Sigmoid colon (tissue), 7 donors: ENCODE data around the gene HRG. TPM values are rescaled to one million over a fixed set of nuclear protein-coding genes. Genes with fewer than 3 reads are reported as not detected.

ENCODE experiments used
- DNase-seq: peaks from one replicate; pipeline ENCODE4 v3.0.0-alpha.2; 2019
- H3K27ac ChIP-seq, 4 donors: fragments of 200-600 bp; sonication (generic); one replicate each; pipeline ENCODE4 v1.5.1; 2016 to 2019; ENCODE audit warnings: mild to moderate bottlenecking in 1 of 4
- H3K27me3 ChIP-seq, 3 donors: fragments of 200-600 bp; sonication (generic); one replicate each; pipeline ENCODE4 v1.5.1; 2019; ENCODE audit warnings: mild to moderate bottlenecking in 1 of 3
- H3K36me3 ChIP-seq, 4 donors: fragments of 200-600 bp; sonication (generic); one replicate each; pipeline ENCODE4 v1.5.1; 2016 to 2019
- H3K4me1 ChIP-seq, 4 donors: fragments of 200-600 bp; sonication (generic); one replicate each; pipeline ENCODE4 v1.5.1; 2017 to 2019
- H3K4me3 ChIP-seq, 4 donors: fragments of 200-600 bp; sonication (generic); one replicate each; pipeline ENCODE4 v1.5.1; 2017 to 2019; ENCODE audit warnings: mild to moderate bottlenecking in 2 of 4, moderate library complexity in 1 of 4
- H3K9me3 ChIP-seq, 4 donors: fragments of 200-600 bp in 3 of 4; sonication (generic) in 3 of 4; one replicate each; pipeline versions ENCODE4 v1.5.1 to v1.6.1; 2013 to 2019
- EP300 ChIP-seq, 4 donors: sonication (generic); formaldehyde crosslinking; IDR thresholded peaks; one replicate each; pipeline ENCODE4 v1.6.1; 2017; ENCODE audit warnings: antibody characterized with exemption in 4 of 4
- POLR2A ChIP-seq, 2 donors: fragments of 450-650 bp; IDR thresholded peaks; one replicate each; pipeline ENCODE4 v1.6.1; 2016; ENCODE audit warnings: antibody characterized with exemption in 2 of 2, mild to moderate bottlenecking in 2 of 2, moderate library complexity in 2 of 2
- POLR2AphosphoS5 ChIP-seq, 4 donors: sonication (generic); formaldehyde crosslinking; IDR thresholded peaks; one replicate each; pipeline ENCODE4 v1.6.1; 2017; ENCODE audit warnings: antibody characterized with exemption in 4 of 4
- WGBS, 2 donors: extraction: QIAGEN DNeasy Blood & Tissue Kit; methylation state at CpG; one replicate each; pipeline ENCODE4 v1.1.7; 2013; 5-methylcytosine and 5-hydroxymethylcytosine counted together
- intact Hi-C: fragments of 100-400 bp; cut with DNase I; formaldehyde crosslinking; loops from one replicate; pipeline ENCODE4 v1.15.1; 2023
- polyA plus RNA-seq, 3 donors: library from polyadenylated mRNA; stranded (reverse); fragments of 200-250 nt; gene quantifications; one replicate each; pipeline ENCODE4 v1.2.3, GENCODE V29; 2013
- total RNA-seq, 4 donors: library from RNA; depleted of rRNA; stranded (reverse); fragments of >200 nt; gene quantifications; one replicate each; pipeline ENCODE4 v1.1.0, GENCODE V29; 2016
- TF ChIP-seq, protein P1 (sequence below), 4 experiments: fragments of 450-650 bp in 3 of 4; fragments of 200-600 bp in 1 of 4; IDR thresholded peaks; one replicate each; pipeline ENCODE4 v1.5.1; 2016 to 2019; ENCODE audit warnings: antibody characterized with exemption in 4 of 4, mild to moderate bottlenecking in 3 of 4, moderate library complexity in 2 of 4
- donor health status: healthy with polysubstance abuse.
- donor health status: Bipolar disorder and iron deficiency.
- donor health status: healthy.

Gene HRG
- total and polyA plus RNA-seq, 7 donors: 0.04 TPM; not detected in 6

DNA sequence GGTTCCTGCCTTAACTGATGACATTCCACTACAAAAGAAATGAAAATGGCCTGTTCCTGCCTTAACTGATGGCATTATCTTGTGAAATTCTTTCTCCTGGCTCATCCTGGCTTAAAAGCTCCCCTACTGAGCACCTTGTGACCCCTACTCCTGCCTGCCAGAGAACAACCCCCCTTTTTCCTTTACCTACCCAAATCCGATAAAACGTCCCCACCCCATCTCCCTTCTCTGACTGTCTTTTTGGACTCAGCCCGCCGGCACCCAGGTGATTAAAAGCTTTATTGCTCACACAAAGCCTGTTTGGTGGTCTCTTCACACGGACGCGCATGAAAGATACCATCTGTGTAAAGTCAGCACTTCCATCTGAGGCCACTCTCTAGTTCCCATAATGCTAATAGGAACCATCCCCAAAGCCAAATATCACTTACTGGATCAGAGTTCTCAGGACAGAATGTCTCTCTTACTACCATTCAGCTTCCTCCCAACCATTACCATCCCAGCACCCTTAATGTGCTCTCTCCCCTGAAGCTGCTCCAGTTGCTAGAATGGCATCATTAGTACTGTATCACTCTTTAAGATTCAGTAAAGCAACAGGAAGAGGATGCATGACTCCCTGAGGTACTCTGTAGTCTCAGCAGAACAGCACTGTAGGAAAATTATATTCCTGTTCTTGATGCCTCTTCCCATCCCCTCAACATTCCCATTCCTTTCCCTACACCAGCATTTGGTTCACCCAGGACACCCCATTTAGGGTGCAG is 2.3 kb upstream of the HRG start:
- no peaks in the 10 kb centered on the region for H3K36me3 ChIP-seq
- intact Hi-C loops: no loop called here
- H3K27ac ChIP-seq: no peak overlapping the region
- TF ChIP-seq, protein P1, sequence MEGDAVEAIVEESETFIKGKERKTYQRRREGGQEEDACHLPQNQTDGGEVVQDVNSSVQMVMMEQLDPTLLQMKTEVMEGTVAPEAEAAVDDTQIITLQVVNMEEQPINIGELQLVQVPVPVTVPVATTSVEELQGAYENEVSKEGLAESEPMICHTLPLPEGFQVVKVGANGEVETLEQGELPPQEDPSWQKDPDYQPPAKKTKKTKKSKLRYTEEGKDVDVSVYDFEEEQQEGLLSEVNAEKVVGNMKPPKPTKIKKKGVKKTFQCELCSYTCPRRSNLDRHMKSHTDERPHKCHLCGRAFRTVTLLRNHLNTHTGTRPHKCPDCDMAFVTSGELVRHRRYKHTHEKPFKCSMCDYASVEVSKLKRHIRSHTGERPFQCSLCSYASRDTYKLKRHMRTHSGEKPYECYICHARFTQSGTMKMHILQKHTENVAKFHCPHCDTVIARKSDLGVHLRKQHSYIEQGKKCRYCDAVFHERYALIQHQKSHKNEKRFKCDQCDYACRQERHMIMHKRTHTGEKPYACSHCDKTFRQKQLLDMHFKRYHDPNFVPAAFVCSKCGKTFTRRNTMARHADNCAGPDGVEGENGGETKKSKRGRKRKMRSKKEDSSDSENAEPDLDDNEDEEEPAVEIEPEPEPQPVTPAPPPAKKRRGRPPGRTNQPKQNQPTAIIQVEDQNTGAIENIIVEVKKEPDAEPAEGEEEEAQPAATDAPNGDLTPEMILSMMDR (IDR thresholded peaks at IDR 0.05): no peak
- TF ChIP-seq POLR2AphosphoS5 (IDR thresholded peaks at IDR 0.05): no peak
- no peak for TF ChIP-seq POLR2A (IDR thresholded peaks at IDR 0.05)
- no peak for TF ChIP-seq EP300 (IDR thresholded peaks at IDR 0.05)
- no peak overlapping the region for H3K4me3 ChIP-seq
- WGBS, 2 donors: 51 to 77% methylated on average over 7 of the region's 7 CpGs
- H3K27me3 ChIP-seq: peaks cover 0 to 12% (median 0%) of the 10 kb centered on the region in 3 donors
- H3K4me1 ChIP-seq: no peaks in the 10 kb centered on the region
- no peaks in the 10 kb centered on the region for H3K9me3 ChIP-seq
- DNase-seq: no peak

DNA sequence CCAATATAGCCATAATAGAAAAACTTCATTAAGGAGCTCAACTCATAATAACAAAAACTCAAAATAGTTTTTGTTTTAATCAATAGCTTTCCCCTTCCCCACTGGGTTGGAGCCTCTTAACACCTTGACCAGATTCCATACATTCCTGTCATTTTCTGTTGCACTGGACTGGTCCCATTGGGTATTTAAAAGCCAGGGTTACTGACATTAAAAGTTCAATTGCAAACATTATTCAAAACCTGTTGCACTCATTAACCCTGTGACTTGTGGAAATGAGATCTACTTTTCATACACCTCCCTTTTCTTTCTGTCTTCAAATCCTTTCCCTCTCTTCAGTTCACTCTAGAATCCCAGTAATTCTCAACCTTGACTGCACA is 1.7 kb upstream of the HRG start:
- TF ChIP-seq EP300 (IDR thresholded peaks at IDR 0.05): no peak
- TF ChIP-seq, protein P1 (IDR thresholded peaks at IDR 0.05): no peak
- no peak for TF ChIP-seq POLR2A (IDR thresholded peaks at IDR 0.05)
- TF ChIP-seq POLR2AphosphoS5 (IDR thresholded peaks at IDR 0.05): no peak

DNA sequence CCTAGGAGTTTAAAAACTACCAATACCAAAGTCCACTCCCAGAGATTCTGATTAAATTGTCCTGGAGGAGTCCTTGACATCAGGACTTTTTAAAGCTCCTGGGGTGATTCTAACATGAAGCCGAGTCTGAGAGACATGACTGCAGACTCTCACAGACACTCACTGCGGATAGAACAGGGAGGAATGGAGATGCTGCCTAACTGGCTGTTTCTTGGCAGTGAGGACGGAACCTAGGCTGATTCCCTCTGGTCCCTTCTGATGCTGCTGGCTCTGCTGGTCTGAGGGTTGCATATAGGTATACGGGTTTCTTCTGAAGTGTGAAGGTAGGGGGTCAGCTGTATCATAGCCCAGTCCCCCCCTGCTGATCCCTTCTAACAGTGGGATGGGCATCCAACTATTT is 1.3 kb upstream of the HRG start:
- WGBS, 2 donors: 76 to 85% methylated on average over 4 of the region's 4 CpGs
- H3K27ac ChIP-seq: no peak overlapping the region
- no peak overlapping the region for H3K4me3 ChIP-seq
- peaks cover 0 to 12% (median 0%) of the 10 kb centered on the region in 3 donors for H3K27me3 ChIP-seq
- H3K4me1 ChIP-seq: no peaks in the 10 kb centered on the region
- H3K9me3 ChIP-seq: no peaks in the 10 kb centered on the region
- no peaks in the 10 kb centered on the region for H3K36me3 ChIP-seq
- no peak for DNase-seq
- intact Hi-C loops: no loop called here
- TF ChIP-seq EP300 (IDR thresholded peaks at IDR 0.05): no peak
- no peak for TF ChIP-seq POLR2A (IDR thresholded peaks at IDR 0.05)
- TF ChIP-seq, protein P1 (IDR thresholded peaks at IDR 0.05): no peak
- TF ChIP-seq POLR2AphosphoS5 (IDR thresholded peaks at IDR 0.05): no peak

More for the DNA sequence above, 1.7 kb upstream of the HRG start:
- Histone ChIP-seq H3K4me3 (no peak overlapping the region), H3K27me3 (peaks cover 0 to 12% (median 0%) of the 10 kb centered on the region in 3 donors), H3K9me3 (no peaks in the 10 kb centered on the region), H3K36me3 (no peaks in the 10 kb centered on the region), H3K4me1 (no peaks in the 10 kb centered on the region), H3K27ac (no peak overlapping the region)
- intact Hi-C loops: no loop called here
- no peak for DNase-seq

DNA sequence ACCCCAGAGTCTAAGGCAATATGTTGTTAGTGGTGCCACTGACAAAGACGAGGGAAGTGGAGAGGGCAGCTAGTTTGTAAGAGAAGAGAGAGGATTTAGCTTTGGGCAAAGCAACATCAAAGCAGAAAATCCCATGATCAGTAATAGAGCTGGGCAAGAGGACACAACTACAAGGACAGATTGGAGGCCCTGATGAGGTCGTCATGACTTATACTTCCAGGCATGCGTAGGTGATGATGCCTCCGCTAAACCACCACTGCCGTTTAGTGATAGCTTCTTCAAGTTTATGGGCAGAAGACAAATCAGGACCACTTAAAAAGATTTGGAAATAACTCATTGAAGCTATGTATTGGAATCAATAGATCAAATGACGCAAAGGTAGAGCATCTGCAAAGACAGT is 2.6 kb downstream of the HRG start:
- H3K9me3 ChIP-seq: no peaks in the 10 kb centered on the region
- peaks cover 0 to 12% (median 0%) of the 10 kb centered on the region in 3 donors for H3K27me3 ChIP-seq
- no peak for DNase-seq
- no peaks in the 10 kb centered on the region for H3K36me3 ChIP-seq
- intact Hi-C loops: no loop called here
- no peaks in the 10 kb centered on the region for H3K4me1 ChIP-seq
- no peak overlapping the region for H3K4me3 ChIP-seq
- TF ChIP-seq, protein P1 (IDR thresholded peaks at IDR 0.05): no peak
- TF ChIP-seq POLR2A (IDR thresholded peaks at IDR 0.05) (no peak), POLR2AphosphoS5 (IDR thresholded peaks at IDR 0.05) (no peak), EP300 (IDR thresholded peaks at IDR 0.05) (no peak)
- WGBS, 2 donors: 76 to 79% methylated on average over 6 of the region's 6 CpGs
- no peak overlapping the region for H3K27ac ChIP-seq
